Esophagus (tissue), 2 donors: ENCODE measurements around the gene POLR2E. TPM values are rescaled to one million over a fixed set of nuclear protein-coding genes. Genes with fewer than 3 reads are reported as not detected.

Source experiments
- H3K27ac ChIP-seq, 2 donors: one replicate each; pipeline ENCODE4 v1.5.1; 2013; ENCODE audit warnings: low read depth in 2 of 2, mild to moderate bottlenecking in 2 of 2, inconsistent platforms in 1 of 2, low read length in 1 of 2, moderate library complexity in 1 of 2
- H3K27me3 ChIP-seq, 2 donors: one replicate each; pipeline ENCODE4 v1.6.1; 2013; ENCODE audit warnings: low read length in 2 of 2, control low read depth in 1 of 2, mild to moderate bottlenecking in 1 of 2; ENCODE audit not compliant: insufficient read depth in 2 of 2, control insufficient read depth in 1 of 2
- H3K36me3 ChIP-seq, 2 donors: one replicate each; pipeline ENCODE4 v1.6.1; 2013; ENCODE audit warnings: low read length in 1 of 2; ENCODE audit not compliant: control insufficient read depth in 2 of 2, insufficient read depth in 2 of 2
- H3K4me1 ChIP-seq, 2 donors: one replicate each; pipeline ENCODE4 v1.6.1; 2013; ENCODE audit warnings: low read length in 1 of 2; ENCODE audit not compliant: control insufficient read depth in 2 of 2, insufficient read depth in 2 of 2
- H3K4me3 ChIP-seq, 2 donors: one replicate each; pipeline ENCODE4 v1.5.1; 2013; ENCODE audit warnings: low read length in 2 of 2, mild to moderate bottlenecking in 2 of 2, low read depth in 1 of 2, moderate library complexity in 1 of 2
- H3K9me3 ChIP-seq, 2 donors: one replicate each; pipeline ENCODE4 v1.6.1; 2013; ENCODE audit warnings: mild to moderate bottlenecking in 2 of 2, low read depth in 1 of 2, low read length in 1 of 2, moderate library complexity in 1 of 2; ENCODE audit not compliant: control insufficient read depth in 2 of 2, insufficient read depth in 1 of 2
- WGBS, 2 donors: extraction: QIAGEN DNeasy Blood & Tissue Kit; methylation state at CpG; one replicate each; pipeline ENCODE4 v1.1.7; 2013; 5-methylcytosine and 5-hydroxymethylcytosine counted together
- polyA plus RNA-seq, 2 donors: library from polyadenylated mRNA; stranded (reverse); fragments of 200-250 nt; gene quantifications; one replicate each; pipeline ENCODE4 v1.2.3, GENCODE V29; 2013
- donor health status: healthy with polysubstance abuse.
- donor health status: Bipolar disorder and iron deficiency.

The POLR2E gene
- polyA plus RNA-seq, 2 donors, result 77.9 to 162 TPM

DNA sequence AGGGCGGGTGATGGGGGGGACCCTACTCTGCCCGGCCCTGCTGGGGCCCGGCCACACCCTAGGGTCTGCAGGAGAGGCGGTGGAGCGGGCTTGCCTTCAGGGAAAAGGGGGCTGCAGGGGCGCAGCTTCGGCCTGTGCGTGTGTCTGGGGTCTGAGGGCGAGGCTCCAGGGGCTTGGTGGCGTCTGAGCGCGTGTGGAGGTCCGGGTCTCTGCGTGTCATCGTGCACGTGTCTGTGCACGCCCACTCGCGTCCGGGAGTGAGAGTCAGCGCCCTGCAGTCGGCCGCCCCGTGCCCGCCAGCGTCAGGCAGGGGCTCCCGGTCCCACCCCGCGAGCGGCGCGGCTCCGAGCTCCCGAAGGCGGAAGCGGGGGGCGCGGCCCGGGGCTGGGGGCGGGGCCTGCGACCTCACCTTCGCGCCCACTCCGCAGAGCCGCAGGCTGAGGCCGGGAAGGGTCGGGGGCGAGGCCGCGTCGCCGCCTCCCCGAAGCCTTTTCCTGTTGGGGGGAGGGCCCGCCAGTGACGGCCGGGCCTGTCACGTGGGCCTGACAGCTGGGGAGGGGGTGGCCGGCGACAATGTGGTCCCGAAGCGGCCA, 28.3 kb downstream of the POLR2E start, which contains the start of gene ARHGAP45:
TSS of gene ARHGAP45 (plus strand) at position 420 of the 593 bp plus-strand sequence. CDS start 239 bp downstream, outside the sequence.
- H3K27me3 ChIP-seq, result peaks cover 0 to 5% of the 10 kb centered on the region in 2 donors
- H3K9me3 ChIP-seq, result no peaks in the 10 kb centered on the region
- H3K36me3 ChIP-seq, result no peaks in the 10 kb centered on the region
- H3K4me1 ChIP-seq, result peaks cover 8 to 11% of the 10 kb centered on the region in 2 donors
- H3K4me3 ChIP-seq, result peak within 1 kb of the TSS; percentile 17 to 56
- 3% methylated on average over 54 to 61 of the region's 61 CpGs for WGBS, 2 donors
- peak within 1 kb of the TSS; percentile 39 for H3K27ac ChIP-seq

DNA sequence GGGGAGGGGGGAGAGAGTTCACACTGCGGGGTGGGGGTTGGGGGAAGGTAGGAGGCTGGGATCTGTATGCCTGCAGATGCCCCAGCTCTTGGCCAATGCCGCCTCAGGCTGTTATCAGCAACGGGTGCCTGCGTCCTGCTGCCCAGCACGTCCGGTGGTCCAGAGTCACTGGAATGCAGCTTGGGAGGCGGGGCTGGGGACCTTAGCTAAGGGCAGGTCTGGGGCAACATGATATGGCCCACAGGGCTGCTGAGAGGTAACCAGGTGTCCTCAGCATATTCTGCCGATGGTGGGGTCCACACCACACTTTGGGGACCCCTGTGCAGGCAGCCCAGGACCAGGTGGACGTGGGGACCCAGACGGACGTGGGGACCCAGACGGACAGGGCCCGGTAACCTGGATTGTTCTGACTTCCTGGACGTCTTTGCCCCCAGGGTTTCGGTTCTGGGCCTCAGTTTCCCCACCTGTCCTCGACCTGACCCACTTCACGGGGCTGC, 28.9 kb downstream of the POLR2E start:
- Histone ChIP-seq H3K27me3 (peaks cover 0 to 5% of the 10 kb centered on the region in 2 donors), H3K9me3 (no peaks in the 10 kb centered on the region), H3K4me1 (peaks cover 8 to 11% of the 10 kb centered on the region in 2 donors), H3K4me3 (no peak overlapping the region), H3K36me3 (peaks cover 0 to 2% of the 10 kb centered on the region in 2 donors), H3K27ac (no peak overlapping the region)
- WGBS, 2 donors, result 37 to 43% methylated on average over 17 of the region's 17 CpGs

DNA sequence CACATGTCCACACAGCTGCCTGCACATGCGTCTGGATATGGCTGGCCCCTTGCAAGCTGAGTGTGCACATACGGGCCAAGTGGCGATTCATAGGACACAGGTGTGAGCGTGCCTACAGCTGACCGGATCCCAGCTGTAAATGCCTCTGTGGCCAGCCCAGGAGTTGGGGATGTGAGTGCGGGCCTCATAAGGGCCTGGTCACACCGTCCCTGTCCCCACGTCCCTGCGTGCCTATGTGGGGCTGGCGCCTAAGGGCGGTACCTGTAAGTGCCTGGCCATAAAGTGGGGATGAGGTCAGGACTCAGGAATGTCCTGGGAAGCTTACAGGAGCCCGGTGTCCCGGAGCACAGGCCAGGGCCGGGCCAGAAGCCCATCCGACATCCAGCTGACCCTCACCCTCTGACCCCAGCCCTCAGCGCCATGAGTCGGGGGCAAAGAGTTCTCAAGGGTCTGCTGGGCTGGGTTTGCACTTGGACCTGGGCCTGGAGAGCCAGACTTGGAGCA, 29.5 kb downstream of the POLR2E start:
- 54 to 56% methylated on average over 17 of the region's 17 CpGs for WGBS, 2 donors
- no peak overlapping the region for H3K4me3 ChIP-seq
- H3K27me3 ChIP-seq, result peaks cover 0 to 5% of the 10 kb centered on the region in 2 donors
- H3K9me3 ChIP-seq, result no peaks in the 10 kb centered on the region
- H3K27ac ChIP-seq, result no peak overlapping the region
- H3K4me1 ChIP-seq, result peaks cover 5 to 9% of the 10 kb centered on the region in 2 donors
- H3K36me3 ChIP-seq, result peaks cover 0 to 2% of the 10 kb centered on the region in 2 donors

DNA sequence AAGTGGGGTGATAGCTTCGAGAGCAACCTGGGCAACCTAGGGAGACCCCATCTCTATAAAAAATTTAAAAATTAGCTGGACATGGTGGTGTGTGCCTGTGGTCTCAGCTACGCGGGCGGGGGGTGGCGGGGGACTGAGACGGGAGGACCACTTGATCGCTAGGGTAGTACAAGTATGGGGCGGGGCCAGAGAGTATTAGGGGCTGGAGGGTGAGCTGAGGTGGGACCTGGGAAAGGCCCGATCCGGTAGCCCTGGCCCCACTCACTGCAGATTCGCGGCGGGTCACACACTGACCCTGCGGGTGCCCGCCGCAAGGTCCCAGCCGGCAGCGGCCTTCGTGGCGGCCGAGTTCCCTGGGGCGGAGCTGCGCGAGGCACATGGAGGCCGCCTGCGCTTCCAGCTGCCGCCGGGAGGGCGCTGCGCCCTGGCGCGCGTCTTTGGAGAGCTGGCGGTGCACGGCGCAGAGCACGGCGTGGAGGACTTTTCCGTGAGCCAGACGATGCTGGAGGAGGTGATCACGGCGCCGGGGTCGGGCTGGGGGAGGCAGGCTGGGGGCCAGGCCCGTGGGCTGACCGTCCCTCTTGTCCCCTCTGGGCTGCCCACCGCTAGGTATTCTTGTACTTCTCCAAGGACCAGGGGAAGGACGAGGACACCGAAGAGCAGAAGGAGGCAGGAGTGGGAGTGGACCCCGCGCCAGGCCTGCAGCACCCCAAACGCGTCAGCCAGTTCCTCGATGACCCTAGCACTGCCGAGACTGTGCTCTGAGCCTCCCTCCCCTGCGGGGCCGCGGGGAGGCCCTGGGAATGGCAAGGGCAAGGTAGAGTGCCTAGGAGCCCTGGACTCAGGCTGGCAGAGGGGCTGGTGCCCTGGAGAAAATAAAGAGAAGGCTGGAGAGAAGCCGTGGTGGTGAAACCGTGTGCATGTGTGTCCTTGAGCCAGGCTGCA, 30.2 kb downstream of the POLR2E start:
- Histone ChIP-seq H3K27me3 (peaks cover 0 to 5% of the 10 kb centered on the region in 2 donors), H3K27ac (no peak overlapping the region), H3K36me3 (peaks cover 0 to 2% of the 10 kb centered on the region in 2 donors), H3K4me3 (no peak overlapping the region), H3K9me3 (no peaks in the 10 kb centered on the region), H3K4me1 (peaks cover 5 to 8% of the 10 kb centered on the region in 2 donors)
- 11 to 12% methylated on average over 49 to 60 of the region's 60 CpGs for WGBS, 2 donors

DNA sequence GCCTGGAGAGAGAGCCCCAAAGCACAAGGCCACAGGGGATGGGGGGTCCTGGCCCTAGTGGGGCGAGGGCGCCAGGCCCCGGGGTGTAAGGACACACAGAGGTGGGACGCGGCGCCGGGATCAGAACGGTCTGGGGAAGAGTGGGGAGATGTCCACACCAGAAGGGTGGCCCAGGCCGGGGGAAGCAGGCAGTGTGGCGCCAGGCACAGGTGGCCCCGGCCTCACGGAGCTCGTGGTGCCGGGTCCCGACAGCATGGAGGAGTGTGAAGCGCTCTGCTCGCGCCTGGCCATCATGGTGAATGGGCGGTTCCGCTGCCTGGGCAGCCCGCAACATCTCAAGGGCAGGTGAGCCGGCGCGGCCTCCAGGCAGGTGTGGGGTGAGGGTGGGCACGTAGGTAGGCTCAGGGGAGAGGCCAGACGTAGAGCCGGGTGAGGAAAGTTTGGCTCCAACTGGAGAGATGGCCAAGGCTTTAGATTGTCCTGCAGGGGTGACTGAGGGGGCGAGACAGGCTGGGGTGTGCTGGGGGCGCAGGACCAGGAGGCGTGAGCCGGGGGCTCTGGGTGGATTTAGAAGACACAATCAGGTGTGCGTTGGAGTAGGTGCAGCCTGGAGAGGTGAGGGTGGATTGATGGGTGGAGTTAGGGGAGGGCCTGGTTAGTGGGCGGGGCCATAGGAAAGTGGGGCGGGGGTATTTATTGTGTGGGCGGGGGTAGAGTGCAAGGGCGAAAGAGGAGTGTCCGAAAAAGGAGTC, 31.1 kb downstream of the POLR2E start:
- peaks cover 5 to 8% of the 10 kb centered on the region in 2 donors for H3K4me1 ChIP-seq
- H3K27me3 ChIP-seq, result peaks cover 0 to 5% of the 10 kb centered on the region in 2 donors
- 62 to 84% methylated on average over 37 of the region's 37 CpGs for WGBS, 2 donors

DNA sequence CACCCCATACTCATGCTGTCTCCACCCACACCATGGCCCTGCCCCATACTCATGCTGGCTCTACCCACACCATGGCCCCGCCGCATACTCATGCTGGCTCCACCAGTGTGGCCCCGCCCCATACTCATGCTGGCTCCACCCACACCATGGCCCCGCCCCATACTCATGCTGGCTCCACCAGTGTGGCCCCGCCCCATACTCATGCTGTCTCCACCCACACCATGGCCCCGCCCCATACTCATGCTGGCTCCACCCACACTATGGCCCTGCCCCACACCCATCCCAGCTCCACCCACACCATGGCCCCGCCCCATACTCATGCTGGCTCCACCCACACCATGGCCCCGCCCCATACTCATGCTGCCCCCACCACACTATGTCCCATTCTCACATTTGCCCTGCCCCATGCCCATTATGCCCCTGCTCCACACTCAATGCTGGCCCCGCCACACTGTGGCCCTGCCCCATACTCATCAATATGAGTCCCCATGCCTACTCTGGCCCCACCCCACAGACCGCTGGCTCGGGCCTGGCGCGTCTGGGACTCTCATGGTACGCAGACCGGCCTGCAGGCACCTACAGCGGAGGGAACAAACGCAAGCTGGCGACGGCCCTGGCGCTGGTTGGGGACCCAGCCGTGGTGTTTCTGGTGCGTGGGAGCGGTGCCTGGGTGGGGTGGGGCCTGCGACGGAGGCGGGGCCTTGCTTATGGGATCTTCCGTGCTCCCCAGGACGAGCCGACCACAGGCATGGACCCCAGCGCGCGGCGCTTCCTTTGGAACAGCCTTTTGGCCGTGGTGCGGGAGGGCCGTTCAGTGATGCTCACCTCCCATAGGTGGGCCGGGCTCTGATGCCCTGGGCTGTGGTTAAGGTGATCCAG, 31.9 kb downstream of the POLR2E start:
- Histone ChIP-seq H3K4me1 (peaks cover 5 to 8% of the 10 kb centered on the region in 2 donors), H3K36me3 (peaks cover 0 to 7% of the 10 kb centered on the region in 2 donors), H3K27me3 (peaks cover 0 to 5% of the 10 kb centered on the region in 2 donors), H3K9me3 (peaks cover 6 to 7% of the 10 kb centered on the region in 2 donors), H3K27ac (no peak overlapping the region), H3K4me3 (no peak overlapping the region)
- WGBS, 2 donors, result 82 to 92% methylated on average over 37 of the region's 37 CpGs

More for the DNA sequence above, 31.1 kb downstream of the POLR2E start:
- no peak overlapping the region for H3K4me3 ChIP-seq
- no peaks in the 10 kb centered on the region for H3K9me3 ChIP-seq
- H3K27ac ChIP-seq, result no peak overlapping the region
- H3K36me3 ChIP-seq, result peaks cover 0 to 2% of the 10 kb centered on the region in 2 donors

DNA sequence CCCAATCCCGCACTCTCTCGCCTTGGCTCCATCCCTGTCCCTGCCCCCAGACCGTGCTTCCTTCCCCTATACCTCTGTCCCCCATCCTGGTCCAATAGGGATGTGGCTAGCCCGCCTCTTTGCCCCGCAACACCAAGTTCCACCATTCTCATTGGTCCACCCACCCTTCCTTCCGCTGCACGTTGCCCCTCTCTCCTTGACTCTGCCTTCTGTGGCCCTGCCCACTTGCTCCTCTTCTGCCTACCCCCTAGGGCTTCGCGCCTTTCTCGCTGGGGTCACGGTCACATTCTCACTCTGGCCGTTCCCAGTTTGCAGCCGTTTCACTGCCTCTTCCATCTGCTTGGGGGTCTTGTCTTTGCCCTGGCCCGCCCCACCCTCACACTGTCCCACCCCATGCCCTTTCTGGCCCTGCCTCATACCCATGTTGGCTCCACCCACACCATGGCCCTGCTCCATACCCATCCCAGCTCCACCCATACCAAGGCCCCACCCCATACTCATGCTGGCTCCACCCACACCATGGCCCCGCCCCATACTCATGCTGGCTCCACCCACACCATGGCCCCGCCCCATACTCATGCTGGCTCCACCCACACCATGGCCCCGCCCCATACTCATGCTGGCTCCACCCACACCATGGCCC, 32.7 kb downstream of the POLR2E start:
- no peak overlapping the region for H3K4me3 ChIP-seq
- H3K27me3 ChIP-seq, result peaks cover 0 to 4% of the 10 kb centered on the region in 2 donors
- H3K9me3 ChIP-seq, result peaks cover 12 to 13% of the 10 kb centered on the region in 2 donors
- H3K27ac ChIP-seq, result no peak overlapping the region
- WGBS, 2 donors, result 78 to 94% methylated on average over 14 to 17 of the region's 17 CpGs
- peaks cover 0 to 7% of the 10 kb centered on the region in 2 donors for H3K36me3 ChIP-seq
- peaks cover 5 to 8% of the 10 kb centered on the region in 2 donors for H3K4me1 ChIP-seq

DNA sequence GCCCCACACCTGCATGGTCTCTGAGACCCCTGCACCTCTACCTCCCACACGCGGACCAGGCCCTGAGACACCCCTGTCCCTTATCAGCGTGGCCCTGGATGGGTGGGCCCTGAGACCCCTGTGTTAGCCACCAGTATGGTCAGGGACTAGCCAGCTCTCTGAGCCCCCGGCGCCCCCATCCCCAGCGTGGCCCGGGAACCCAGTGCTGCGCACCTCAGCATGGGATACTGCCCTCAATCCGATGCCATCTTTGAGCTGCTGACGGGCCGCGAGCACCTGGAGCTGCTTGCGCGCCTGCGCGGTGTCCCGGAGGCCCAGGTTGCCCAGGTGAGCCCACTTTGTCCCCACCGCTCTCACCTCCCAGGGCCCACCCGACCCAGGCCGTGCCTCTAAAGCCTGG, 33.2 kb downstream of the POLR2E start:
- H3K27me3 ChIP-seq, result no peaks in the 10 kb centered on the region
- H3K36me3 ChIP-seq, result peaks cover 0 to 9% of the 10 kb centered on the region in 2 donors
- H3K4me3 ChIP-seq, result no peak overlapping the region

More for the DNA sequence above, 33.2 kb downstream of the POLR2E start:
- 89 to 97% methylated on average over 20 of the region's 20 CpGs for WGBS, 2 donors
- H3K27ac ChIP-seq, result no peak overlapping the region
- peaks cover 15 to 17% of the 10 kb centered on the region in 2 donors for H3K9me3 ChIP-seq
- peaks cover 4 to 8% of the 10 kb centered on the region in 2 donors for H3K4me1 ChIP-seq
